Endothelial cell of hepatic sinusoid (primary cell): Measurements from ENCODE around the gene LINGO4.

Experiments used
- in situ Hi-C: cut with HindIII; loops from 2 replicates; pipeline ENCODE4 v1.10.0; 2017; ENCODE audit warnings: low sequenced_read_pairs

The LINGO4 gene

DNA sequence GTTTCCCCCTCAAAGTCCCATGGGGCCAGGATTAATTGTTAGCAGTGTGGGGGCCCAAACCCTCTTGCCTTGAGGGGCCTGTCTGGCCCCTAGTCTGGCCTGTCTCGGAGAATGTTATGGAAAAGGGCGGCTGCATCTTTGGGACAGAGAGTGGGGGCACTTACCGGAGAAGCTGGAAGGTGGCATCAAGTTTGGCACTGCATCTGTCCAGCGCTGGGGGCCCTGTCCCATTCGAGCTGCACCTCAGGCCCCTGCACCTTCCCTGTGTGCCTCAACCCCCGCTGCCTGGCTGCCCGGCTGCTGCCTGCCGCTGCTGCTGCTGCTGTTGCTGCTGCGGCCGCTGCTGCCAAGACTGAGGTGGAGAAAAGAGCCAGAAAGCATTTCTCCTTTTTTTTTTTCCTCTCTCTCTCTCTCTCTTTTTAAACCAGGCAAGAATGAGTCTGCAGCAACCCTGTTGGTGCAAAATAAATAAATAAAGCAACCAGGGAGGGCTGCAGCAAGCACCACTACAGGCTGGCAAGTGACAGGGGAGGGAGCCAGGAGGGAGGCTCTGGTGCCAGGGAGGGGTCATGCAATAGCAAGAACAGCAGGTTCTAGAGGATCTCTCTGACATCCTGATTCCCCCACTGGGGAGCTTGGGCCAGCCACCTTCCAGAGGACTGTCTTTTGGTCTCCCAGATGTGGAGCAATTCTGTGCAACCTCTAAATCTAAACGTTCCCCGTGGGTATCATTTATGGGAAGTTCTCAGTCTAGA, at the start of gene LINGO4:
Gene LINGO4, minus strand, starts transcription at position 354 of the 755 bp plus-strand sequence. CDS start 2,715 bp downstream, outside the sequence.
- in situ Hi-C loops, result loop anchor here (5.0 kb wide), 1 partner anchor 48 kb away; no protein-coding TSS in a partner anchor

DNA sequence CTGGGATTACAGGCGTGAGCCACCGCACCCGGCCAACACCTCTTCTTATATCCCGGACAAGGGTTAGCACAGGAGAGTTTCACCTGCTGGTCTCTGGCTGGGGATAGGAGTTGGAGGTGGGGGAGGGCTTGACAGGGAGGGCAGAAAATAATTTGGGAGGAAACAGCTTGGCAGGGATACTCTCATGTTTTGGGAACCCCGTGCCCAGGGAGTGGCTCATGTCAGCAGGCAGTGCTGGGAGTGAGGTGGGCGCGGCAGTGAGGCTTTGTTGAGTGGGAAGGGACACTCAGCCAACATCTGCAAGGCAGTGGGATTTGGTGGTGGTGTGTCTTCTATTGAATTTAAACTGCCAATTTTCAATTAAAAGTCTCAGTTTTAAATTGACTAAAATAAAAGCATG, 49.4 kb upstream of the LINGO4 start:
- in situ Hi-C loops, result no loop called here

GRCh38 chr1:151853411-151853943, 48.3 kb upstream of the LINGO4 start, which contains the start of gene THEM5:
THEM5 (minus strand) TSS chr1:151853712; CDS start chr1:151853565, 147 bp downstream.
- in situ Hi-C loops, result no loop called here

GRCh38 chr1:151852733-151853132, 47.5 kb upstream of the LINGO4 start:
- in situ Hi-C loops, result no loop called here

DNA sequence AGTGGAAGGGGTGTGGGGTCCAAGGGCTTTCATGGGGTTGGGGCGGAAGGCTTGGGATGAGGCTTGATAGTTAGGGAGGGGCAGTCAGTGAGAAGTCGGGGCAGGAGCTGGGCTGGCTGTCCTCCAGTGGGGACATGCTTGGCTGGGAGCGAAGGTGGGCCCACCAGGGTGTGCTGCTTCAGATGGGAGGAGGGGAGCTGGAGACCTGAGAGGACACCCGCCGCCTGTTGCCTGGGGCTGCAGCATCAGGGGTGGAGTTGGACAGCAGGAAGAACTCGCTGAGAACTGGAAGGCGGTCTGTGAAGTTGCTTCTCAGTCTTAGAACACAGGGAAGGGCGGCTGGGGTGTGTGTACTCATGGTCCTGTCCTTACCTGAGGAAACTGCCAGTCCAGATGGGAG, 46.7 kb upstream of the LINGO4 start:
- in situ Hi-C loops, result no loop called here

- in situ Hi-C loops, result no loop called here
Measured at GRCh38 chr1:151849871-151850270, 44.7 kb upstream of the LINGO4 start.

GRCh38 chr1:151849126-151849525, 43.9 kb upstream of the LINGO4 start:
- in situ Hi-C loops, result no loop called here

DNA sequence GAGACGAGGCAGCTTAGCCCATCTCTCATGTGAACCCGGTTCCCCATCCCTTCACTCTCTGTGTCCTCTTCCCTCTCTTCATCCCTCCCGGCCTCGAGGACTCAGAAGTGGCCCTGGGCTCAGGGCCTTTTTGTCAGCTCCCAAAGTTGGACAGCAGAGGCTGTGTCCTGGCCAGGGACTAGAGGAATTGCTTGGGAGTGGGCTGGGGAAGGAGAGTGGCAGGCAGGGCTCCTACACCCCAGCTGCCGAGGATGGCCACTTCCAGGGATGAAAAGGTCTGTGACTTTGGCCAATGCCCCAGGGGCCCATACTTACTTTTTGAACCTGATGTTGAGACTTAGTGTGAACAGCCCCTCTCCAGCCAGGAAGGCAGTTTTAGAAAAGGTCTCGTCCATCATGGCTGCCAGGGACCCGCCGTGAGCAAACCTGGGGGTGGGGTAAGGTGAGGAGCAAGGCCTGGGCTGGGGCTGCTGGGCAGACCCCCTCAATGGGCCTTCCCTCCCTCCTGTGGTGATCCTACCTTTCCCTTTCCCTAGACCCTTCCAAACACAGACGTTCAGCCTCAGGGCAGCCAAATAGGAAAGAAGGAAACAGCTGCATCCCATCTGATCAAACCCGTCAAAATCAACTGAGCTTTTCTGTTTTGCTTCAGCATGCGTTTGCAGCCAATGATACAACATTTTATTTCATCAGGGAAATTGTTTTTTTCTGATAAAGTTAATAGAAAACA, 42.8 kb upstream of the LINGO4 start:
- in situ Hi-C loops, result no loop called here

GRCh38 chr1:151846686-151847237, 41.5 kb upstream of the LINGO4 start:
- in situ Hi-C loops, result no loop called here

- in situ Hi-C loops, result no loop called here
Measured at GRCh38 chr1:151846062-151846568, 40.9 kb upstream of the LINGO4 start.

- in situ Hi-C loops, result no loop called here
Measured at GRCh38 chr1:151843398-151843797, 38.2 kb upstream of the LINGO4 start.

GRCh38 chr1:151841141-151841540, 35.9 kb upstream of the LINGO4 start:
- in situ Hi-C loops, result no loop called here

DNA sequence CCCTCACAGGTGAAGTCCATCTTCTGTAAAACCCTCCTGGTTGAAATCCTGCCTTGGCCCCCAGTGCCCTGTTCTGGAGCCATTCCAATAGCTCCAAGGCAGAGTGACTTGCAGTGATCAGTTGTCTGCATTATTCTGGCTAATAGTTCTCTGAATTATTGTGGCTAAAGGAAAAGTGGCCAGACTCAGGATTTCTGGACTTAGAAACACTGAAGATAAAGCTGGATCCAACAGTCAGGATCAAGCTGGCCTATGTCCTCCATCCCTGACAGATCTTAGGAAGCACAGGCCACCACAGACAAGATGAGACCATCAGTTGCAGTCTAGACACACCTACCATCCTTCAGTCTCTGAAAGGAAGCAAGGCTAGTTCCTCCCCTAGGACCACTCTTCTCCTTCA, 35.2 kb upstream of the LINGO4 start:
- in situ Hi-C loops, result no loop called here

DNA sequence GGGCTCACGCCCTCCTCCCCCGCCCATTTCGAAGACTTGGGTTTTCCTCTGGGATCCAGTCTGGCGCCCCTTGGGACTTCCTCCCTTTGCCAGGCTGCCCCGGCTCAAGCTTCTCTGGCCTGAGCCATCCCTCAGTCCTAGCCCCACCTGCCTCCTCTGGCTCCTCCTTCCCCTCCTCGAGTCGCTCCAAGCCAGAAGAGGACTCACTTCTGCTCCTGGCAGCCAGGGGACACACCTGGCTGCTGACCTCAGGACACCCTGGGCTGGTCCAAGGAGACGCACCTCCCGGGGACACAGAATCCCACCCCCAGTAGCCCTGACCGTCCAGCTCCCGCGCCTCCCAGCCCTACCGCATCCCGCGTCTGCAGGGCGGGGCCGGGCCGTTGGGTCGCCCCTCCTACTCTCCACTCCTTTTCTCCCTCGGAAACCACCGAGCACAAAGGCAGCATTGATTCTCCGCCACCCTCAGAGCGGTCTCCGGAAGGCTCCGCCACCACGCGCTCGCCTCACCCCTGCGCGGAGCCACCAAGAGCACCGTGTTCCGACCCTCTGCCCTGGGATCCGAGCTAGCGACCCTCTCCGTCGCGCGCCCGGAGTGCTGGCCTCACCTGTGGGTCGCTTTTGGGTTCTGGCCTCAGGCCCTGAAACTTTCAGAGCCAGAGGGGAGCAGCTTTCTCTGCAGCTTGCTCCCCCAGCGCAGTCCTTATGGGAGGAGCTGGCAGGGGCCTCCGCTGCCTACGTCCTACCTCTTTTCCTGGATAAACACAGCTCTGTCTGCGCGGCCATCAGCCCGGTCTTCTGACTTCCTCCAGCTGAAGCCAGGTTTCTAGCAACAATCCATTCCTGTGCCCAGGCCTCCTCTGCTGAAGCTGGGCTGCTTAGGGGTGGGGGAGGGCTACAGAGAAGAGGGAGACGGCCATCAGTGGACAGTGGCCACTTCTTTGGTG, 34.5 kb upstream of the LINGO4 start, which contains the start of gene C2CD4D:
Gene C2CD4D, minus strand, starts transcription at position 364 of the 947 bp plus-strand sequence. CDS start 831 bp downstream, outside the sequence.
- in situ Hi-C loops, result loop anchor here (5.0 kb wide), 1 partner anchor 97 kb away; no protein-coding TSS in a partner anchor

DNA sequence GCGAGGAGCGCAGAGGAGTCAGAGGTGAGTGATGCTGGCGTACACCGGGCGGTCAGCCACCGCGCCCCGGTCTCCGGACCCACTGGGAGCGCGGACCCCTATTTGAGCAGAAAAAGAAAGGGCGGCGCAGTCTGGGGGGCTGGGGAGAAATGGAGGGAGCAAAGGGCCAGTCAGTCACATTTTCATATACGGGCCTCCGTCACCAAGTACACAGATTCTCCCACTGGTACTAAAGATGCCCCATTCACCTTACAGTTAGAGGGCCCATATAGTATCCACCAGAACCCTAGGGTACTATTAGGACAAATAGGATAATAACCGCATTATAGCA, 33.8 kb upstream of the LINGO4 start:
- in situ Hi-C loops, result loop anchor here (5.0 kb wide), 1 partner anchor 97 kb away; no protein-coding TSS in a partner anchor

DNA sequence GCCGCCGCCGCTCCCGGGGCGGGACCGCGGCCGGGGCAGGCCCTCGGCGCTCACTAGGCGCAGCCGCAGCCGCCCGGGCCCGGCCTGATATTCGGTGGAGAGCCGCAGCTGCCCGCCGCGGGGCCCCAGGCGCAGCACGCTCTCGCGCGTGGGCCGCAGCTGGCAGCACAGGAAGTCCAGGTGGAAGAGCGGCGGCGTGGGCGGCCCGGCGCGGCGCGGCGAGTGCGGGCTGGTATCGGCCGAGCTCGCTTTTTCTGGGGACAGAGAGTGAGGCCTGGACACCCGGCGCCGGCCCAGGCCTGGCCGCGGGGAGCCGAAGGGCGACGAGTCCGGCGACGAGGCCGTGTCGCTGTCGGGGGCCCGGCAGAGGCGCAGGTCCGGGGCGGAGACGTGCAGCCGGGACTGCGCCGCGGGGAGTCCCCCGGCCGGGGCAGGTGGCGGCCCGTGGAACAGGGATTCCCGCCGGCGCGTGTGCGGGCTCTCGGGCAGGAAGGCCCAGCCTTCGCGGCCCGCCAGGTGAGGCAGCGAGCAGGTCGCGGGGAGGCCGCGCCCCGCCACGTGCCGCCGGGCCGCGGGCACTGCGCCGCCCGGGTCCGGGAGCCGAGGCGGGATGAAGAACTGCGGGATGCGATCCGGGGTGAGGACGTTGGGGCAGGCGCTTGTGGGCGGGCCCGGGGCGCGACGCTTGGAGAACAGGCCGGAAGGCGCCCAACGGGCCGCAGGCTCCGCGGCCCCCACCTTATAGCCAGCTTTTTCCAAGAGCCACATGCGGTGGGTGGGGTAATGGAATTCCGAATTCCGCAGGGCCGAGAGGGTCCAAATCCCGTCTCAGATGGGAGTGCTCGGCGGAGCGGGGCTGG, 33.2 kb upstream of the LINGO4 start:
- in situ Hi-C loops, result loop anchor here (5.0 kb wide), 1 partner anchor 96 kb away; no protein-coding TSS in a partner anchor

- in situ Hi-C loops, result loop anchor here (5.0 kb wide), 1 partner anchor 96 kb away; no protein-coding TSS in a partner anchor
Measured at GRCh38 chr1:151837884-151838221, 32.6 kb upstream of the LINGO4 start.

GRCh38 chr1:151837197-151837596, 32.0 kb upstream of the LINGO4 start:
- in situ Hi-C loops, result loop anchor here (5.0 kb wide), 1 partner anchor 95 kb away; no protein-coding TSS in a partner anchor

- in situ Hi-C loops, result loop anchor here (5.0 kb wide), 1 partner anchor 93 kb away; no protein-coding TSS in a partner anchor
Measured at GRCh38 chr1:151835596-151835995, 30.4 kb upstream of the LINGO4 start.
